ENCODE results near the gene MAP3K19. TPM values are rescaled to one million over a fixed set of nuclear protein-coding genes. Genes with fewer than 3 reads are reported as not detected.

MAP3K19 gene
- total RNA-seq, 1 experiment from 2014 or later, result not detected

- H3K4me3 ChIP-seq (ENCODE audit: low read length), result no peak overlapping the region
- H3K27me3 ChIP-seq (ENCODE audit: low read length), result no peaks in the 10 kb centered on the region
- no peaks in the 10 kb centered on the region for H3F3A ChIP-seq (ENCODE audit: low read length, unreplicated experiment)
- H3K9me2 ChIP-seq (replicated peaks; ENCODE audit: low read length), result no peaks in the 10 kb centered on the region
- intact Hi-C loops (cut with micrococcal nuclease), result no loop called here
- H3K9me3 ChIP-seq (ENCODE audit: low read length), result no peaks in the 10 kb centered on the region
- peaks cover 46% of the 10 kb centered on the region for H3K36me3 ChIP-seq (ENCODE audit: low read depth, low read length)
- ATAC-seq (no peak), DNase-seq (no peak)
- BruUV-seq (replicated peaks), result no TSS peak
- peaks cover 63% of the 10 kb centered on the region for H4K20me1 ChIP-seq (ENCODE audit: low read length)
- peaks cover 5% of the 10 kb centered on the region; the same call in 1 of the 2 replicates for H3K4me1 ChIP-seq (ENCODE audit: insufficient read depth, low read length)
- H3K79me2 ChIP-seq (ENCODE audit: low read length), result peaks cover 85% of the 10 kb centered on the region
- H2AFZ ChIP-seq (ENCODE audit: low read length), result no peak overlapping the region
- H3K9ac ChIP-seq (ENCODE audit: low read length), result no peak overlapping the region
- no peak overlapping the region for H3K4me2 ChIP-seq (ENCODE audit: low read length)
- no peak overlapping the region for H3K27ac ChIP-seq (ENCODE audit: low read length)
- TF ChIP-seq EZH2phosphoT487 (IDR thresholded peaks at IDR 0.05; ENCODE audit: borderline replicate concordance, low read length) (no peak), EZH2 (IDR thresholded peaks at IDR 0.05; ENCODE audit: low read length, unreplicated experiment) (no peak), CTCF (conservative IDR thresholded peaks at IDR 0.05; ENCODE audit: low read depth, low read length) (no peak)
- CTCF ChIA-PET, result interaction anchor here (0.5 kb wide), 1 partner anchor 672 kb away, joined by 5 read pairs; no protein-coding TSS in a partner anchor
- POLR2A ChIA-PET (ENCODE audit: unreplicated experiment), result interaction anchor here (0.7 kb wide), 1 partner anchor 48 kb away, joined by 5 read pairs; no protein-coding TSS in a partner anchor
Measured at GRCh38 chr2:134934641-134935040, 112.6 kb downstream of the MAP3K19 start.

- ChIA-PET CTCF (no interaction called here), POLR2A (ENCODE audit: unreplicated experiment) (interaction anchor here (0.7 kb wide), 1 partner anchor 48 kb away, joined by 5 read pairs; no protein-coding TSS in a partner anchor)
- no peaks in the 10 kb centered on the region for H3F3A ChIP-seq (ENCODE audit: low read length, unreplicated experiment)
- peaks cover 44% of the 10 kb centered on the region for H3K36me3 ChIP-seq (ENCODE audit: low read depth, low read length)
- intact Hi-C loops (cut with micrococcal nuclease), result no loop called here
- H3K9ac ChIP-seq (ENCODE audit: low read length), result no peak overlapping the region
- no peak for ATAC-seq
- peaks cover 5% of the 10 kb centered on the region; the same call in 1 of the 2 replicates for H3K4me1 ChIP-seq (ENCODE audit: insufficient read depth, low read length)
- no peak overlapping the region for H3K4me3 ChIP-seq (ENCODE audit: low read length)
- H4K20me1 ChIP-seq (ENCODE audit: low read length), result peaks cover 63% of the 10 kb centered on the region
- no peak for DNase-seq
- no peak overlapping the region for H3K27ac ChIP-seq (ENCODE audit: low read length)
- H3K27me3 ChIP-seq (ENCODE audit: low read length), result no peaks in the 10 kb centered on the region
- H2AFZ ChIP-seq (ENCODE audit: low read length), result no peak overlapping the region
- no peaks in the 10 kb centered on the region for H3K9me2 ChIP-seq (replicated peaks; ENCODE audit: low read length)
- no peaks in the 10 kb centered on the region for H3K9me3 ChIP-seq (ENCODE audit: low read length)
- no peak overlapping the region for H3K4me2 ChIP-seq (ENCODE audit: low read length)
- no peak for TF ChIP-seq EZH2 (IDR thresholded peaks at IDR 0.05; ENCODE audit: low read length, unreplicated experiment)
- TF ChIP-seq CTCF (conservative IDR thresholded peaks at IDR 0.05; ENCODE audit: low read depth, low read length), result no peak
- no peak for TF ChIP-seq EZH2phosphoT487 (IDR thresholded peaks at IDR 0.05; ENCODE audit: borderline replicate concordance, low read length)
- no TSS peak for BruUV-seq (replicated peaks)
- H3K79me2 ChIP-seq (ENCODE audit: low read length), result peaks cover 90% of the 10 kb centered on the region
Measured at GRCh38 chr2:134934150-134934549, 113.1 kb downstream of the MAP3K19 start.

GRCh38 chr2:134933732-134934131 is 113.5 kb downstream of the MAP3K19 start:
- Histone ChIP-seq H3K27ac (ENCODE audit: low read length) (no peak overlapping the region), H2AFZ (ENCODE audit: low read length) (no peak overlapping the region), H3K4me1 (ENCODE audit: insufficient read depth, low read length) (peaks cover 5% of the 10 kb centered on the region; the same call in 1 of the 2 replicates), H3K9ac (ENCODE audit: low read length) (no peak overlapping the region), H3K27me3 (ENCODE audit: low read length) (no peaks in the 10 kb centered on the region), H3K9me3 (ENCODE audit: low read length) (no peaks in the 10 kb centered on the region), H3K79me2 (ENCODE audit: low read length) (peaks cover 92% of the 10 kb centered on the region), H3K9me2 (replicated peaks; ENCODE audit: low read length) (no peaks in the 10 kb centered on the region), H3K4me3 (ENCODE audit: low read length) (no peak overlapping the region), H4K20me1 (ENCODE audit: low read length) (peaks cover 65% of the 10 kb centered on the region), H3K36me3 (ENCODE audit: low read depth, low read length) (peaks cover 41% of the 10 kb centered on the region), H3F3A (ENCODE audit: low read length, unreplicated experiment) (no peaks in the 10 kb centered on the region), H3K4me2 (ENCODE audit: low read length) (no peak overlapping the region)
- POLR2A ChIA-PET (ENCODE audit: unreplicated experiment), result interaction anchor here (0.7 kb wide), 1 partner anchor 49 kb away, joined by 5 read pairs; no protein-coding TSS in a partner anchor
- BruUV-seq (replicated peaks), result no TSS peak
- ATAC-seq (no peak), DNase-seq (no peak)
- CTCF ChIA-PET, result no interaction called here
- TF ChIP-seq CTCF (conservative IDR thresholded peaks at IDR 0.05; ENCODE audit: low read depth, low read length), result no peak
- no peak for TF ChIP-seq EZH2 (IDR thresholded peaks at IDR 0.05; ENCODE audit: low read length, unreplicated experiment)
- TF ChIP-seq EZH2phosphoT487 (IDR thresholded peaks at IDR 0.05; ENCODE audit: borderline replicate concordance, low read length), result no peak
- intact Hi-C loops (cut with micrococcal nuclease), result no loop called here
